ENCODE data around the gene VPS8. TPM values are rescaled to one million over a fixed set of nuclear protein-coding genes. Genes with fewer than 3 reads are reported as not detected.

Gene VPS8
- total RNA-seq, 1 experiment from 2014 or later = 25.1 TPM

DNA sequence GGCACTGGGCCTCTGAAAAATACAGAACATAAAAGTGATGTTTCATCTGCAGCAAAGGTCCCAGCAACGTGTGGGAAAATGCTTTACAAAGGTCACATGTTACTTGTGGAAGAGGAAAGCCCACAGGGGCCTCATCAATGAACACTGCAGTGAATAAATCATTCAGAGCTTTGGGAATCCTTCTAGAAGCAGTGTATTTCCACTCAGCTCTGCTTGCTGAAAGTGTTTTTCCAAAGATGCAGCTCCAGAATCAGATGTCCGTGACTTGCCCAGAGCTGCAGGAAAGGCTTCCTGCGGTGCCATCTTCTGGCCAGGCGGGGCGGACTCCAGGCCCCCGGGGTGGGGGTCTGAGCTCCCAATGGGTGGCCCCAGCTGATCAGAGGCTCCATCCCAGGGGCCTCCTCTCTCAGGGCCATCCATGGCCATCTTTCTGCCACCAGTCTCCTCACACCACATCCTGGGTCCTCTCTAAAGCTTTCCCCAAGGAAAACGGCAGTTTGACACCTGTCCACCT is 259.4 kb downstream of the VPS8 start:
- DNase-seq (ENCODE audit: extremely low read depth, low read depth) = no peak

DNA sequence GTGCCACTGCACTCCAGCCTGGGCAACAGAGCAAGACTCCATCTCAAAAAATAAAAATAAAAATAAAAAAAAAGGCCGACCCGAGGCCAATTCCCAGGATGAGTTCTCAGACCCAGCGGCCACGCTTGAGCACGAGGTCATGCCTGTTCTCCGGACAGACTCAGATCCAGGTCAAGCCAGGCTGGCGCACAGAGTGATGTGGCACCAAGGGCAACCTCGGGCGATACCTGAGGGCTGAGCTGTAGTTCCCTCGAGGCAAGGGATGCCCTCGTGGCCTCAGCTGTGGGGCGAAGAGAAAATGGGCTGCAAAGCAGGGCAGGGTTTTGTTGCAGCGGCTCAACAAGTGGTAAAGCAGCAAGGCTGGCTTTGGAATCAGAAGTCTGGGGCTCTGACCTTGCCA is 263.6 kb downstream of the VPS8 start:
- no peak for DNase-seq (ENCODE audit: extremely low read depth, low read depth)

DNA sequence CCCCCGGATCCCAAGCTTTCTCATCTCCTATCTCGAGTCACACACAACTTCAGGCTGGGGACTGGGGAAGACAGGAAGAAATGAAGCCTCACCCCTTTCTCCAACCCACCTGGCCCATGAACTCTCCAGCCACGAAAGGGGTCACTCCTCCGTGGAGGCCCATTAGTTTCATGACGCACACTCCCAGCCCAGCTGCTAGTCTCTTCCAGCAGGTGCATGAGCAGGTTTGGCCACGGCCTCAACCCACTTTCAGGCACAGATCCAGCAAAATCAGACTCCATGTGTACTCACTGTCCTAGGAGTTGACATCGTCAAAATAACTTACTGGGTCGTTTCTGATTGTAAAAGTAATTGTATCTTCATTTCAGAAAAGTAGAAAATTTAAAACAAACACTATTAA is 264.3 kb downstream of the VPS8 start:
- DNase-seq (ENCODE audit: extremely low read depth, low read depth) = no peak

DNA sequence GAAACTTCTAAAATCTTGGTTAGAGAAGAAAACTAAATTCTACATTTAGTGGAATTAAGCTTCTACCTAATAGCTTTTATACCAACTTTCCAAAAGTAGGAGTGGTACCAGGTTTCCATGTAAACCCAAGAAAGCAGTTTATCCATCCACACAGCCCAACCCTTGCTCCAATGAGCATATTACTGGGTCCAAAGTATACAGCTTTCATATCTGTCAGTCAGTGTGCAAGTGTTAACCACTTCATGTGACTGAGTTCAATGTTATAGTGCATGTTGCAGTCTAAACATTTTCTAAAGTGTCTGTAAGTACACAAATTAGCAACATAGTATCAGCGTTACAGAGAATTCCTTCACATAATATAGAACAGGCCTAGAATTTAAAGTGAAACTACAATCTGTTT is 267.7 kb downstream of the VPS8 start:
- no peak for DNase-seq (ENCODE audit: extremely low read depth, low read depth)

DNA sequence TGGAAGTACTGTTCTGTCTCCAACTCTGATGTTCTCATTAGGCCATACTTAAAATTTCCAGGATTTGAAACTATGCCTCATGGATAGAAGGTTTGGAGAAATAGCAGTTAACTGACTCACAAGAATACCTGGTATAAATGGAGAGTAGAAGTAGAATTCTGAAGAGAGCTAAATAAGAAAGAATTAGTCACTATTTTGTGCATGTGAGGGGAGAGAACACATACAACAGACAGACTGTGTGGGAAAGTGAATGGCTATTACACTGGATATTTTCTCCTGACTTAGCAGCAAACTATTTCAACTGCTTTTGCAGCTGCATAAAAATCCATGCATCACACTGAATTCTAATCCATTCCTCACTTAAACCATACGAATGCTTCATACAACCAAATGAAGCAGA is 269.6 kb downstream of the VPS8 start:
- DNase-seq (ENCODE audit: extremely low read depth, low read depth) = no peak

DNA sequence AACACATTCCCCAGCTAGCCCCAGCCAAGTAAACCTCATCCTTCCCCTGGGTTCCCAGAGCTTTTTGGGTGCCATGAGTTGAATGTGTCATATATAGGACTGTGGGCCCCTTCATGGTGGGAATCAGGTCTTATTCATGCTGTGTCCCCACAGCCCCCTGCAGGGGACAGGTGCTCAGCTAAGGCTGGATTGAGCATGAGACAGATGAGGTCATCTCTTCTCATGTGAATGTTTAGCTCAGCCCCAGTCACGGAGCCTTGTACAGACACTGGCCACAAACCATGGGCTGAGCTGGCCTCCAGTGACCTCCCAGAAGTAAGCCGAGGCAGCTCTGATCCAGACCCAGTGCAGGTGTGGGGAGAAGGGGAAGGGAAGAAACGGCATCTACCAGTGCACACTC is 270.2 kb downstream of the VPS8 start:
- no peak for DNase-seq (ENCODE audit: extremely low read depth, low read depth)

DNA sequence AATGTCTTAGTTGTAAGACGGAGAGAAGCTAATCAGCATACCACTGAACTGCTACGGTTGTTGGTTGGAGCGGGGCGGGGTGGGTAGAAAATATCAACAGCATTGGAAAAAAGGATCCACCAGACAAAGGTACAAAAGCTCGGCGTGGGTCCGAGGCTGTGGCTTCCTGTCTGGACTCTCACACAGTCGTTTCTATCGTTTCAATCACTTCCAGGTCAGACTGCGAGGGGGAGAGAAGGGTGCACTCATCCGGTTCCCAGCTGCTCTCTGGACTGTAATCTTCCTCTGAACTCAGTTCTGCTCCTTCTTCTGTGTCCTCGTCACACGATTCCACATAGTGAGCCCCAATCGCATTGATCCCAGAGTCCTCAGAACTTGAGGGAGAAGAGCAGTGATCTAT is 270.9 kb downstream of the VPS8 start:
- DNase-seq (ENCODE audit: extremely low read depth, low read depth) = no peak

DNA sequence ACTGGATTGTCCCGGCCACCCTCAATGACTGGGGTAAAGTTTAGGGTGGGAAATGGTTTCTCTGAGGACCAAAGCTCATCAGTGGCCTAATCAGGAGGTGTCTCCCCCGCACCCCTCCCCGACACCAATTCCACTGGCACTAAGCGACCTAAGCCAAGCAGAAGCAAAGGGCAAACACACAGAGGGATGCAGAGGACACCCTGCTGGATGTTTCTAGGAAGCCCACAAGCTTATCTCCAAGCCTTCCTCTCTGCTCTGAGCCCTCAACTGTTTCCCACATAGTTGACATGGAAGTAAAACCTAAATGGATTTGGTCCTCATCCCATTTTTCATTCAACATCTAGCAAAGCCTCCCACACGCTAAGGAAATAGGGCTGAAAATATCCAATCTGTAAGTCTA is 272.4 kb downstream of the VPS8 start:
- no peak for DNase-seq (ENCODE audit: extremely low read depth, low read depth)

DNA sequence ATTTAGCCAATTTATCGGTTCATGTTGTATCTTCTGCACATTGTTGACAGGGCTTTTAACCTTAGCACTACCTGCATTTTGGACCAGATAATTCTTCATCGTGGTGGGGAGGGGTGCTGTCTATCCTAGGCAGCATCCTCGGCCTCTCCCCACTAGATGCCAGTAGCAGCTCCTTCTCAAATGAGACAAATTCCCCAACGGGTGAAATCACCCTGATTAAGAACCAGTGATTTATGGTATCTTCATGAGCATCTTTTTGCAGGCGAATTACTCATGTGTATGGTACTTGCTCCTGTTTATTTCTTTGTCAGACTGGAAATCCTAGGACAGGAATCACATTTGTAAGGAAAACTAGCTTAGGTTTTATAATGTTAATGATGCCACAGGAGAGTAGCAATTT is 272.9 kb downstream of the VPS8 start:
- DNase-seq (ENCODE audit: extremely low read depth, low read depth) = no peak

DNA sequence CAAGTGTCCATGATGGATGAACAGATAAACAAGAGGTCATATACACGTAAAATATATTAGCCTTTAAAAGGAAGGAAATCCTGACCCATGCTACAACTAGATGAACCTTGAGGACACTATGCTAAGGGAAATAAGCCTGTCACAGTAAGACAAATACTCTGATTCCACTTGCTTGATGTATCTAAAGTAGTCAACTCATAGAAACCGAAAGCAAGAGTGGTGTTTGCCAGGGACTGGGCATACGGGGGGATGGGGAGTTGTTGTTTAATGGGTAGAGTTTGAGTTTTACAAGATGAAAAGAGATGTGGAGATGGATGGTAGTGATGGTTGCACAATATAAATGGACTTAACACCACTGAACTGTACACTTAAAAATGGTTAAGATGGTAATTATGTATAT is 275.5 kb downstream of the VPS8 start:
- no peak for DNase-seq (ENCODE audit: extremely low read depth, low read depth)

DNA sequence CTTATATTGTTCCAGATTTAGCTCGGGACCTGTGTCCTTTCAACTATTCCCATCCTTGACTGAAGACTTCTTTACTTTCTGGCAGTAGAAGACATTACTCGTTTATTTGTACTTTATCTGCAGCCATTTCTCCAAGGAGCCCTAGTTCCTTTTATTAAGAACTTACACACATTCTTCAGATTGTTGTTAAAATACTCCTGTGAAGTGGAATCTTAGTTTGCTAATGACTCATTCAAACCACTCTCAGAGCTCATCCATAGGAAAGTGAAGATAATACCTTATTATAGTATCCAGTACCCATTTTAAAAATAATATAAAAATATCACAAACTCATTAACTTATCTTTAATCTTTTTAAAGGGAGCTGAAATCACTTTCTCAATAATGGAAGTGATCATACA is 277.4 kb downstream of the VPS8 start:
- DNase-seq (ENCODE audit: extremely low read depth, low read depth) = no peak

DNA sequence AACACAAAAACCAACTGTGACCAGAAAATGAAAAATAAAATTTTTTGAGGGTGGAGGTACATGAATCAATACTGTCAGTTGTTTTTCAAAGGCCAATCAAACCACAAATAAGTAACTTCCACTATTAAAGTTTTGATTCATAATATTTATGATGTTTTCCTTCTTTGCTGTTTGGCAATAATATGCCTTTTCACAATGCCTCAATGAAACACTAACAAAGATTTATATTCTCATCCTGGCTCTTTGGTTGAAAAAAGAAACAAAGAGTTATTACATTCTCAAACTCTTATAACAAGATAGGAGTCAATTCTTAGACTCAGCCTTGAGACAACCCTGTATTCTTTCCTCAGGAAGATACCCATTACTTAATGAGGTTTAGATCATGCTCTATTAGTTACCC is 277.8 kb downstream of the VPS8 start:
- no peak for DNase-seq (ENCODE audit: extremely low read depth, low read depth)

DNA sequence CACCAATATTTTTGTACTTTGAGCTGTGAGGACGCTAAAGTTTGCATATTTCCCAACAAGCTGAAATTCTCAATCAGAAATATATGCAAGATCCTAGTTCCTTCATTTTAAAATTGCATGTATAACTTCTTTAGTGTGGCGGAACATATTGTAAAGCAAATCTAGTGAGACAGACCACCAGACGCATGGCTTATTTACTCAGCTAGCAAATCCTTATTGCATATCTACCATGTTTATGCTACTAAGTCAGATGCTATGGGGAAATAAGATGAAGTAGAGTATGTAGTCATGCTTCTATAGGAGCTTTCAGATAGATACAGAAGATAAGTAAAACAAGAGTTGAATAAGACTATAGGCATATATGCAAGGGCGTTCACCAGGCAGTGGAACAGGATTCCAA is 278.8 kb downstream of the VPS8 start:
- DNase-seq (ENCODE audit: extremely low read depth, low read depth) = no peak

DNA sequence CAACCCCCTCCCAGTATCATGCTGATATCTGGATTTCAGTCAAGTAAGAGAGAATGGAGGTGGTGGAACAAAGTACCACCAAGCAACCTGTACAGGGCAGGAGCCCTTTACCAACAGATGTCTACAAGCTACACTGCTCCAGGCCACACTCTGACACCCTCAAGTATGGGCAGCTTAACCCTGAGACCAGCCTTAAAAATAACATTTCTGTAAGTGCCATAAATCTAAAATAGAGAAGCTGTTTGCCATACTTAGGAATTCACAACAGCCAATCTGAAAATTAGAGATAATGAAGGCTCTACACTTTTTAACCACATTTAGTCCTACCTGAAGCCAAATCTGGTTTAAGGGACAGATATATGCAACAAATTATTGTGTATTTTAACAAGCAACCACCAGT is 281.1 kb downstream of the VPS8 start:
- no peak for DNase-seq (ENCODE audit: extremely low read depth, low read depth)

DNA sequence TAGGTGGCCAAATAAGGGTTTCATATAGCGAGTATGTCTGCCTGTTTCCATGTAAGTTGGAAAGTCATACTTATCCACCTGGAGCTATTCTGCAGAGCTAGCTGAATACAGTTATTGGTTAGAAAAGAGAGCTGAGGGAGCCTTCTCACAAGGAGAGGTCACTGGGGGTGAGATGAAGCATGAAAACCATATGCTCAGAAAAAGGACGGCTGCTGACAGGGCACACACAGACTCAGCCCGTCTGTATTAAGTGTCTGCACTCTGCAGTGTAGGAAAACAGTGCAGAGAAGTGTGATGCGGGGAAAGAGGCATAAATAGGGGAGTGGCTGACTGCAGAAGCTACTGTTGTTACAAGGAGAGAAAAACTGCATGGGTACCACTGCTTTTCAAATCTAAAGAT is 282.7 kb downstream of the VPS8 start:
- DNase-seq (ENCODE audit: extremely low read depth, low read depth) = no peak

Other genes starting within 250 kb of the VPS8 start
- gene MAGEF1, start 100.1 kb upstream of the VPS8 start, total RNA-seq (2014; rRNA removed; shearing (Covaris generic)) = 13.1 and 13.6 TPM in 2 replicates

Measured in NCI-H460 (cell line).